HUDEP-2 (cell line): ENCODE results near the gene SLC4A11.
"Not testable (repeated sequence)": the region's sequence is repeated elsewhere in the genome, so short reads cannot be mapped to it uniquely, and the experiment has no call there.

ENCODE experiments used
- DNase-seq, 76 experiments: peaks; one replicate each; lab custom pipeline; 2025; ENCODE audit not compliant: unreplicated experiment in 76 of 76; lab: John Stamatoyannopoulos, UW

The SLC4A11 gene

DNA sequence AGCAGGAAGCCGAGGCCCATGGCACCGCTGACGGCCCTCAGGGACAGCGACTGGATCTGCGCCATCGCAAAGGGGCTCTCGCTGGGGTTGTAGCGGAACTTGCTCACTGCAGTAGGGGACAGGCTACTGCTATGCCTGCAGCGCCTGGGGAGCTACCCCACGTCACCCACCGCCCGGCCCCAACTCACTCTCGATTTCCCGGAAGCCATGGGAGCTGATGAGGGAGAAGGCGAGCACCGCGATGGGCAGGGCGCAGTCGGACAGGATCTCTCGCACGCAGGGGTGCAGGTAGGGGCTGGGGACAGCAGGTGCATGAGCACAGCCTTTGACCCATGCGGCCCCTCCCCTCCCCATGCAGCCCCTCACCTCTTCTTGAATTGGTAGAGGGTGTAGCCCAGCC, 9.8 kb downstream of the SLC4A11 start:
- DNase-seq, result no peak

DNA sequence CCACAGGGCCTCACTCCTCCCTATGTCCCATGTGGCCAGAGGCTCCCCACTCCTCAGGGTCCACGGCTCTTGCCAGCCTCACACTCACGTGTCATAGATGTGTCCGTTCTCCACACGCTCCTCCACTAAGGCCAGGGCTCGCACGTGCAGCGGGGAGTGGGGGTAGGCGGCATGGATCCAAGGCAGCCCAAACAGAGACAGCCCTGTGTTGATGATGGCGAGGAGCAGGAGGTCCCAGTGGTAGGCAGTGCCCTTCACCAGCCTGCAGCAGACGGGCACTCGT, 10.3 kb downstream of the SLC4A11 start:
- no peak for DNase-seq

DNA sequence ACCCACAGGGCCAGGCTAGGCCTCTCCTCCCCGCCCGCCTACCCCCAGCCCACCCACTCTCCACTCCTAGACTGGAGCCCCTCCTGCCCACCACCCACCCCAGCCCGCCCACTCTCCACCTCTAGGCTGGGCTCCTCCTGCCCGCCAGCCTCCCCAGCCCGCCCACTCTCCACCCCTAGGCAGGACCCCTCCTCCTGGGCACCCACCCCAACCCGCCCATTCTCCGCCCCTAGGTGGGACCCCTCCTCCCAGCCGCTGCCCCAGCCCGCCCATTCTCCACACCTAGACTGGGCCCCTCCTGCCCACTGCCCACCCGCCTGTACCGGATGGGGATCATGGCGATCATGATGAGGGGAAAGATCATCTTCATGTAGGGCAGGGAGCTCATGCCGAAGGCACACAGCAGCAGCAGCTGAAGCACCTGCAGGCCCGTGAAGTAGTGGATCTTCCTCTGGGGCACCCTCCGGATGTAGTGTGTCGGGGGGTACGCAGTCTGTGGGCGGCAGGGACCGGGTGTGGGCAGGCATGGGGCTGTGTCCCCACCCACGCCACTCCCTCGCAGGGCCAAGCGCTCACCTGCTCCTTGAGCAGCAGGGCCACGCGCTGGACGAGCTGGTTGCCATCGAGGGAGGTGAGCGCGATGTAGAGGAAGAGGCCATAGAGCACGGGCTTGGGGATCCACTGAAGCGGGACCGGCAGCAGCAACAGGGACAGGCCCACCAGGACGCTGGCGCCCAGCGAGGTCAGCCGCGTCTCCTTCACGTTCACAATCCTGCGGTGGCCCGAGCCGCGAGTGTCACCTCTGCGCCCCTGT, 10.8 kb downstream of the SLC4A11 start:
- no peak for DNase-seq

GRCh38 chr20:3227506-3227905, 11.5 kb downstream of the SLC4A11 start:
- no peak for DNase-seq

- DNase-seq, result no peak
These were observed 12.1 kb downstream of the SLC4A11 start for GRCh38 chr20:3226864-3227263.

- no peak for DNase-seq
These were observed 12.9 kb downstream of the SLC4A11 start for GRCh38 chr20:3226093-3226492.

- DNase-seq, result peak in 22 of 76 experiments; percentile 9 to 49 (median 22)
These were observed 14.1 kb downstream of the SLC4A11 start for GRCh38 chr20:3224681-3225421.

- DNase-seq, result no peak
These were observed 14.9 kb downstream of the SLC4A11 start for GRCh38 chr20:3223994-3224680.

- DNase-seq, result no peak
These were observed 15.4 kb downstream of the SLC4A11 start for GRCh38 chr20:3223651-3223993.

DNA sequence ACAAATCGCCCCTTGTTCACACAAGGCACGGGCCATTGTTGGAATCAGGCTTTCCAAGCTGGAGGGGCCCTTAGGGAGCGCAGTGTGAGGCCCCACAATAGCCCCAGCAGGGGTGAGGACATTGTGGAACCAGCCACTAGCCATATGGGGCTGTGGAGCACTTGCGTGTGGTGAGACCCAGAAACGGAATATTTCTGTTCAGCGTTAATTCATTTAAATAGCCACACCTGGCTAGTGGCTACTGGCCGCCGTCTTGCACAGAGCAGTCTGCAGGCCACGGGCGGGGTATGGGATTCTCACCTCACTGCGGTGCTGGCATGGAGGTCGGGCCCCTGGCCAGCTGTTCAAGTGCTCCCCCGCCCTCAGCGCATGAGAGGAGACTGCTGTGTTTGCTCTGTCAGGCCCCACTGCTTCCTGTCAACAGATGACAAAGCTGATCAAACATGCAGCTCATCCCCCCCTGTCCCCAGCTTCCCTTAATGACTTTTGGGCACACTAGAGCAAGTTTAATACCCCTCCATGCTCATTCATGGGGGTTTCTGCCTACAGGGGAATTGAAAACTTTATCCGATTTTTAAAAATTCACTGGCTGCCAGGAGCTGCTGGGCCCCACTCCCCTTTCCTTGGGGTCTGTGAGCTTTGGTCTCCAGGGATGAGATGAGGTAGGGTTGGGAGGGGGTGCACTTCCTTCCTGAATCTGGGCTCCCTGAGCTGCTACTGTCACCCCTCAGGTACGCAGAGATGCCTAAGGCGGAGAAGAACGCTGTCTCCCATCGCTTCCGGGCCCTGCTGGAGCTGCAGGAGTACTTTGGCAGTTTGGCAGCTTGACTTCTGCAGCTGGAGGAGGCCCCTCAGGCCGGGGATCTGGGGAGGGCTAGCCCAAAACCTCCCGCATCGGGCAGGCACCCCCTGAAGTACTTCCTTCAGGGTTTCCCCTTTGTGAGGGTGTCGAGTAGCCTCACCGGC, 16.1 kb downstream of the SLC4A11 start:
- DNase-seq, result no peak

- no peak for DNase-seq
These were observed 17.4 kb downstream of the SLC4A11 start for GRCh38 chr20:3221398-3222226.

GRCh38 chr20:3218307-3218988, 20.5 kb downstream of the SLC4A11 start:
- DNase-seq, result peak in 56 of 76 experiments; percentile 10 to 80 (median 54)

DNA sequence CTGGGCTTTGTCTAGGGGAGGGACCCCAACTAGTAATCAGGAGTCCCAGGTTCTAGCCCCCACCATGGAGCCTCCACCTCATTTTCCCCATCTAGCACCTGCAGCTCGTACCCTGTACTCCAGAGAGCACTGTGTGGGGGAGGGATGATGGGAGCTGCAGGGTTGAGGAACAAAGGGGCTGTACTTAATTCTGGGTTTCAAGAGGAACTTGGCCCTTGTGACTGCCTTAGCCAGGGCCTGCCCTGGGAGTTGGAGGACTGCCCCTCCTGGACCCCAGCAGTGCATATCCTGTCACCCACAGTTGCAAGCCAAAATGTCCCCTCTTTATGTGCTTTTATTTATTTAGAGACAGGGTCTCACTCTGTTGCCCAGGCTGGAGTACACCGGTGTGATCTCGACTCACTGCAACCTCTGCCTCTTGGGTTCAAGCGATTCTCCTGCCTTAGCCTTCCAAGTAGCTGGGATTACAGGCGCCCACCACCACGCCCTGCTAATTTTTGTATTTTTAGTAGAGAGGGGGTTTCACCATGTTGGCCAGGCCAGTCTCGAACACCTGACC, 23.6 kb downstream of the SLC4A11 start:
- not testable (repeated sequence) for DNase-seq

DNA sequence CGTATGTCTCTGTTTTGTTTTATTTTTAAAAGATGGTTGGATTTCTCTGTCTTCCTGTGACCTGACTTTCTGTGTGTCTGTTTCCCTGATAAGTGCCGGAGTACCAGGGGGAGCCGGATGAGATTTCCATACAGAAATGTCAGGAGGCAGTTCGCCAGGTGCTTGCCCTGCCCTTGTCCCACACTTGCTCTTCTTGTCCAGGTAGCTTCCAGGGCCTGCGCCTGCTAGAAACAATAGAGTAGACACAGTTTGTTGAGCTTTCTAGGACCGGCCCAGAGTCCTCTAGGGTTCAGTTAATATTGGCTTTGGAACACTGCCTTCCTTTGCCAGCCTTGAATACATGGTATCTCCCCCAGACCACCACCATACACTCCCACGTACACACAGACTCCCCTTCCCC, 25.8 kb downstream of the SLC4A11 start:
- no peak for DNase-seq

- DNase-seq, result peak in 1 of 76 experiments; percentile 21
These were observed 28.6 kb downstream of the SLC4A11 start for GRCh38 chr20:3210346-3210745.

- DNase-seq, result peak in 4 of 76 experiments; percentile 8 to 40 (median 34)
These were observed 29.1 kb downstream of the SLC4A11 start for GRCh38 chr20:3209946-3210317.

DNA sequence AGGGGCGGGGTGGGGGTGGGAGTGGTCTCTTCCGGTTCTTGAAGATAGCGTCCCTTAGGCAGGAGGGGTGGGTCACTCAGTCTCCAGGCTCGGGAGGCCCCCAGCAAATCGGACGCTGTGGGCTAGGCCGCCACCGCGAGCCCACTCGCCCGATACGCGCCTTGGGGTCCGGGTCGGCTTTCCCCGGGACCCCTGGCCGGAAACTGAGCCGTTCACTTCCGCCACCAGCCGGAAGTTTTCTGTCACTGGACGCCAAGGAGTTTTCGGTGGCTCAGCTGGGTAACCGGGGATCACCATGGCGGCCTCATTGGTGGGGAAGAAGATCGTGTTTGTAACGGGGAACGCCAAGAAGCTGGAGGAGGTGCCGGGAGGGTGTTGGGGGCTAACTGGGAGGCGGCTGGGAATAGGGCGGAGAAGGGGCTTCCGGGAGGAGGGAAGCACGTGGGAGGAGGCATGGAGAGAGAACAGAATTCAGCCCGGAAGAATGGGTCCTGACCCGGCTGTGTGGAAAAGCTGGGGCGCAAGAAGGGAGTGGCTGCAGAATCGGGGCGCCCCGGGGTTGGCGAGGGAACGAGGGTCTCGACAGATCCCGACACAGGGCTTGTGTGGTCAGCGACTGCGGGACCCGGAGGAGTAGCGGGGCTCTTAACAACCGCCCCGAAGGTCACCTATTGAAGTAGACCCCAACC, 29.6 kb downstream of the SLC4A11 start, which contains the start of gene ITPA:
Gene ITPA, plus strand, starts transcription at position 242 of the 689 bp plus-strand sequence. Its CDS starts 54 bp downstream, at position 296.
- peak in 53 of 76 experiments; percentile 12 to 64 (median 37) for DNase-seq

- peak in 3 of 76 experiments; percentile 25 to 50 (median 41) for DNase-seq
These were observed 30.2 kb downstream of the SLC4A11 start for GRCh38 chr20:3208786-3209256.
